Activated CD4-positive, CD25-positive, alpha-beta regulatory T cell treated with anti-CD3 and anti-CD28 coated beads, Interleukin-2, amount 50 U/mL, for 72 hours (primary cell): Measurements from ENCODE around the gene INPP5D.

ENCODE experiments used
- DNase-seq: peaks from one replicate; pipeline ENCODE4 v3.0.0; 2021

Gene INPP5D

DNA sequence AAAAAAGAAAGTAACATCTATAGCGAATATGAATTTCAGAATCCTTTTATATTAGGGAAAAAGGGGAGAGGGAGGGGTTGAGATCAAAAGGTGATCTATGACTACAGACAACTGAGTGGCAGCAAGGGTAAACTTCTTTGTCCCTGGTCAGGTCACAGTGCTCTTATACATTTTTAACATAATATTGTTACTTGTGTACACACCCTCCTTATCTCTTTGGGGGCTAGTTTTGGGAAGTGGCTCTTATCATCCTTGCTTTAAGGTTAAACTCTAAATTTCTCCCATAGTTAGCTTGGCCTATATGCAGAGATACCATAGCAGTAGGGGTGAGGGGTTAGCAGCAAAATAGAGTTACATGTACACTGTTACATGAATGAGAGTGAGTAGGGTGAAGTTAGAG is 159.7 kb downstream of the INPP5D start:
- no peak for DNase-seq

DNA sequence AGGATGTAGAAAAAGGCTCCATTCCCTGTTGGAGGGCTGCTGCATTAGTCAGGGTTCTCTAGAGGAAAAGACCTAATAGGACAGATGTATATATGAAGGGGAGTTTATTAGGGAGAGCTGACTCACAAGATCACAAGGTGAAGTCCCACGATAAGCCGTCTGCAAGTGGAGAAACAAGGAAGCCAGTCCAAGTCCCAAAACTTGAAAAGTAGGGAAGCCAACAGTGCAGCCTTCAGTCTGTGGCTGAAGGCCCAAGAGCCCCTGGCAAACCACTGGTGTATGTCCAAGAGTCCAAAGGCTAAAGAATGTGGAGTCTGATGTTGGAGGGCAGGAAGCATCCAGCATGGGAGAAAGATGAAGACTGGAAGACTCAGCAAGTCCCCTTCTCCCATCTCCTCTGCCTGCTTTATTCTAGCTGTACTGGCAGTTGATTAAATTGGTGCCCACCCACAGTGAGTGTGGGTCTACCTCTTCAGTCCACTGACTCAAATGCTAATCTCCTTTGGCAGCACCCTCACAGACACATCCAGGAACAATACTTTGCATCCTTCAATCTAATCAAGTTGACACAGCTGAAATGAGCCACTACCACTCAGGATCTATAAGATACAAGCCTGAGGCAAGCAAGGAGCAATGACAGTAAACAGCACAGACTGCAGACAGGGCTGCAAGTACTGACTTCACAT is 161.4 kb downstream of the INPP5D start:
- DNase-seq, result no peak

DNA sequence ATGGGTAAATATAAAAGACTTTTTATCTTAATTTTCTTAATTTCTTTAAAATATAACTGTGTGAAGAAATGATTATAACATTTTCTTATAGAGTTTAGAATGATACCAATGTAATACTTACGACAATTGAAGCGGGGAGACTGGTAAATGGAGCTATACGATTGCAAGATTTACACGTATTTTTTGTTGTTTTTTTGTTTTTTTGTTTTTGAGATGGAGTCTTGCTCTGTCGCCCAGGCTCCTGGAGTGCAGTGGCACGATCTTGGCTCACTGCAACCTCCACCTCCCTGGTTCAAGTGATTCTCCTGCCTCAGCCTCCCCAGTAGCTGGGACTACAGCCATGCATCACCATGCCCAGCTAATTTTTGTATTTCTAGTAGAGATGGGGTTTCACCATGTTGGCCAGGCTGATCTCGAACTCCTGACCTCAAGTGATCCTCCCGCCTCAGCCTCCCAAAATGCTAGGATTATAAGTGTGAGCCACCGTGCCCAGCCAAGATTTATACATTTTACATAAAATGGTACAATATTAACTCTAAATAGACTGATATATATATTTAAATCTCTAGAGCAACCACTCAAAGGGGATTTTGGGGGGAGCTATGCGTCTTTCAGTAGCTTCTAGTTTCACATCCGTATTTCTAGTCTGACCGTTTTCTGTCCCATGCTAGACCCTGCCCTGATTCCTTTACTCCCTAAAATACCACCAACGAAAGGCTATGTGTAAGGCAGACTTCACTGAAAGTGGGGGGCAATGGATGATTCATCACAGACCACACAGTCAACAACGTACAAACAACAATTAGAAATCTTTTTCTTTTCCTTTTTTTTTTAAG is 163.1 kb downstream of the INPP5D start:
- no peak for DNase-seq

DNA sequence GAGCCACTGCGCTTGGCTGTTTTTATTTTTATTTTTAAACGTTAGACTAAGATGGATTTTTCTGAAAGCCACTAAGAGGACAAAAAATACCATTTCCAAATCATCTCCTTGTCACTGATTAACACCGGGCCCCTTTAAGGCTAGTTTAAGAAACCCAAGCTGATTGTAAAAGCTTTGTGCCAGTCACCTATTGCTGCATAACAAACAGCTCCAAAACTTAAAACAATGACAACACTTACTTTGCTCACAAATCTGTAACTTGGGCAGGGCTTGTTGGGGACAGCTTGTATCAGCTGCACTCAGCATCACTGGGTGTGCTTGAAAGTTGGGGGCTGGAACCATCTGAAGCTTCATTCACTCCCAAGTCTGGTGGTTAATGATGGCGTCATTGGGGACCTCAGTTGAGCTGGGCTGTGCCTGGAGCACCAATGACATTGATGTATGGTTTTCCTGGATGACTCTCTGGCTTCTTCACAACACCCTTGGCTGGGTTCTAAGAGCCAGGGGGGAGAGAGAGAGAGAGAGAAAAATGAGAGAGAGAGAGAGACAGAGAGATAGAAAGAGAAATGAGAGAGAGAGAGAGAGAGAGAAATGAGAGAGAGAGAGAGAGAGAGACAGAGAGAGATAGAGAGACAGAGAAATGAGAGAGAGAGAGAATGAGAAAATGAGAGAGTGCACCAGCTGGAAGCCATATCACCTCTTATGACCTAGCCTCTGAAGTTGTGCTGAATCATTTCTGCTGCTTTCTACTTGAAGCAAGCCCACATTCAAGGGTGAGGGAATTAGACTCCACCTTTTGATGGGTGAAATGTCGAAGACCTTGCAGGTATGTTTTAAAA is 165.3 kb downstream of the INPP5D start:
- no peak for DNase-seq

DNA sequence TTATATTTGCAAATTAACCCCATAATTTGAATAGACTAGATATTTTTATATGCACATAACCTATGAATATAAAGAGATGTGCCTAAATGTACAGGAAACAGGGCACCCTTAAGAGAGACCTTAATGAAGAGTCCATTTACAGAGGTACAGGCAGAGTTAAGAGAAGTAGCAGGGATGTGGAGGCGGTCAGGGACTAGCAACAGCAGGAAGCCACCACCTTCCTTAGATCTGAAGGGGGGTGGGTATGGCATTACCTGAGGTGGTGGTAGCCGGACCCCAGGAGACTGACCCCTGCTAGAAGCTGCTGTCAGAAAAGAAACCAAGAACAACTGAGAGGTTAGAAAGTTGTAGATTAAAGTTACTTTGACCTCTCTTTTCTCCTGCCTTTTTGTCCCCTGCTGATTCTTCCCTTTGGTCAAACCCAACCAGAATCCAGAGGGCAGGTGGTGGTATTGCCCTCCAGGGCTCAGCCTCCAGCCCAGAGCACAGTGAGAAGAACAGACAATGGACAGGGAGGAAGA is 166.4 kb downstream of the INPP5D start:
- no peak for DNase-seq

DNA sequence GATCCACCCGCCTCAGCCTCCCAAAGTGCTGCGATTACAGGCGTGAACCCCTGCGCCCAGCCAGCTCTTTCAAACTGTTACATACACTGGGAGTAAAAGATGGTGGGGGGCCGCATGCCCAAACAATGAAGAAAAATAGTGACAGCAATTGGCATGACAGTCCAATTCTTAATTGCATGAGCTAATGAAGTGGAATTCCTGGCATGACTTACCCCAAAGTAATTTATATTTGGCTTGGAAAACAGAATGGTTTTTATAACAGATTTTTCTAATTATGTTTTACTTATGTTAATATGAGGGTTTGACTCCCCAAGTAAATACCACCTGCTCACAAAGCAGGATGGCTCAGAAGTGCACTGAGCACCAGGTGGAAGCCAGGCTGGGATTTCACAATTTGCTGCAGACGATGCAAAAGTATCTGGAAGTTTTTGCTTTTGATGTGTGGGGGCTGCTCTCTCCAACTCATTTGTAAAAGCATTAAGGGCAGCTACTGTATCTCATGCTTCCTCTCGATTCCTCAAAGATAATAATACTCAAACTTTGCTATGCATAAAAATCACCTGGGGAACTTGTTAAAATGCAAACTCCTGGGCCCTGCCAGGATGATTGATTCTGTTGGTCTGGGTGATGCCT is 167.3 kb downstream of the INPP5D start:
- DNase-seq, result no peak

DNA sequence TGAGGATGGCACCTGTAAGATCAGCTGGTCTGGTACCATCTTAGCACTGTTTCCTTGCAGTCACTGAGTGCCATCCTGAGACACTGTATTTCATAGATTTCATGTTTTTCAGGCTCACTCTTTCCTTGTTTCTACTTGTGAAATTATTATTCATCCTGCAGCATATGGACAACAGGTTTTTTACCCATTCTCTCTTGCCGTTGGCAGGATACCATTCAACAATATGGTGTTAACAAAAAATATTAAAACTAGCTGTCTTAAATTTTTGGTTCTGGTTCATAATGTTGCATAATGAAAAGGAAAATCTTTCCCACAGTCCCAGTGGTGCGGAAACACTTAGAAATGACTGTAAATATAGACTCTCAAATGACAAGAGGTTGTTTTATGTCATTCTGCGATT is 168.2 kb downstream of the INPP5D start:
- DNase-seq, result no peak

DNA sequence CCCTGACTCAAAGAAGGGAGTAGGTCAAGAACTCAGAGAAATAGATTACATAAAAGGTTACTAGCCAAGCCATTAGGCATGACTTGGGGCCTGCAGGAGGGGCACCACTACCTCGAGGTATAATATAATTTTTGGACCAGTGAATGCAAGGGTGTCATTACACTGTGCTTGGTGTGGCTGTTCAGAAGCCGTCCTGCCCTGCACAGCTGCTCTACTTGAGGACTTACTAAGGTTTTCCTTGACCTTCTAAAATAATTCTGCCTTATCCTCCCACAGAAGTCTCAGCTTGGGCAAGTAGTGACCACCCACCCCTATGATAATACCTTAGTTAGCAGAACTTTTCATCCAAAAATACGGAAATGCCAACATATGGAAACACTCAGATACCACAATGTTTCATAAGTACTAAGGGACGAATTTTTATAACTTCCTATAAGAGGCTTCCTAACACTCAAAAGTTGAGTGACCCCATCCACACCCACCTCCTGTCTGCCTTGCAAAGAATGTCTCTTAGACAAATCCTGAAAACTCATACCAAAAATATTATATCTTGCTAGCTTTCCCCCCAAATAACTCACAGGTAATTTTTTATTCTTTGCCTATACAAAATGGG is 173.6 kb downstream of the INPP5D start:
- DNase-seq, result no peak

DNA sequence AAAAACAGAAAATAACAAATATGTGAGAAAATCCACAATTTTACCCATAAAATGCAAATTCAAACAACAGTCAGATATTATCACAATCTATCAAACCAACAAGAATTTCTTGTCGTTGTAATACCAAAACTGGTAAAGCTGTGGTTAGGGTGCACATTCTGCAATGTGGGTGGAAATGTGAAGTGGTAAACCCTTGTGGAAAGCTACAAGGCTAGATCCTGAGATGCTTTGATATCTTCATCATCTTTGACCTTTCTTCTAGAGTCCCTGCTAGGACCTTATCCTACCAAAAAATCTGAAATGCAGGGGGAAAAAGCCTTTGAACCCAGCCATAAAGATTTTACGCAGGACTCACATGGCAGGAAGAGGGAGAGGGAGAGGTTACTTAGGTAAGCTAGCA is 174.1 kb downstream of the INPP5D start:
- DNase-seq, result no peak

DNA sequence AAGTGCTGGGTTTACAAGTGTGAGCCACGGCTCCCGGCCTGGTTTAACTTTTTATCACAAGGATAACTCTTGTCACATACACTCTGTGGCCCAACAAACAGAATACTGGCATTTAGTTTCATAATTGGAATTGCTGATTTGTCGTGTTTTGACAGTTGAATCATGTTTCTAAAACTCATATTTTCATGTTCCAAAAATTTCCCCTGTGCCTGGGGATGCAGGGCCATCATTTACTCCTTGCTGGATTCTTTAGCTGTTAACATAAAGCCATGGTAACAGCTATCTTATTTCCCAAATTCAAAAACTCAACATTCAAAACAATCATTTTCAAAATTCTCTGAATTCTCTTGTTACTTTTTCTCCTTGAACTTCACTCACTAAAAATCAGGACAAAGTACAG is 174.9 kb downstream of the INPP5D start:
- DNase-seq, result no peak

DNA sequence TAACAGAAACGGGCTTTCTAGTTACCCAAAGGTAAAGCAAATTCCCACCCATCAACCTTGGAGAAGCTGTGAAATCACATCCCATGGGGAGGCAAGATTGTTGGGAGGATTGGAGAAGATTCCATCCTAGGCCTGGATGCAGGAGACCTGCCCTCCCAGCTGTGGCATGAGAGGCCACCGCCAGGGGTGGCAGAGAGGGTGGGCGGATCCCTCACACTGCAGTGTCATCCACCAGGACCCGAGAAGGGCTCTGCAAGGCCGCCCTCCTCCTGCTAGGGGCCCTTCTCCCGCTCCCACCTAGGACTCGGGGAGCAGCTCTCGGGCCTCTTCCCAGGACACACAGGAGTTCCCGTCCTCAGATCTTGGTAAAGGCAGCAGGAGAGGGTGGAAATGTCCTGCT is 175.8 kb downstream of the INPP5D start:
- DNase-seq, result no peak

DNA sequence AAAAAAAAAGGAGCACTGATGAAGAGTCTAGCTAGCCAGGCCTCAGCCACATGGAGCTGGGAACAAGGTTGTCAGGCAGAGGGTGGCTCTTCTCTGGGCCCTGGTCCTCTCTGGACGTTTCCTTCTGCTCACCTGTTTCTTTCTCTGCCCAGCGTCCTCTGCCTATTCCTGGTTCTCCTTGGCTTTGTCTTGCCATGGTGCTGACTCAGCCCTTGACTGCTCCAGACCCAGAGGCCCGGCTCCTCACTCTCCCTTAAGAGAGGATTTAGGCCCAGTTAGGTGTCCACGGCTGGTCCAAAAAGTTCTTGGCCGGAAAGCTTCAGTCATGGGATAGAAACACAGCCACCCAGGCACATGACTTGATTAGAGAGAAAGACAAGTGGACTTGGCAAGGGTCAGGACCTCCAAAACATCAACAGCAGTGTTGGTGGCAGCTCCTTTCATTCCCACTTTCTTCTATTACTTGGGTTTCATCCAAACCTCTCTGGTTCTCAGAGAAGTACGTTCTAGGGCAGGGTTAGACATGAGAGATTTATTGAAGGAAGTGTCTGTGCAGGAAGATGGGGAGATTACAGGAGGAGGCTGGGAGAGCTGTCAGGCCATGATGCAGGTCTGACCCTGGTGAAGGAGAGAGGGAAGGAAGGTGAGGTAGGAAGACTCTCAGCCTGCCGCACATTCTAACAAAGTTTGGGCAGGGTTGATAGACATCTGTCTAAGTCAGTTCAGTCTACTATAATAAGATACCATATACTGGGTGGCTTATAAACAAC is 176.9 kb downstream of the INPP5D start:
- DNase-seq, result no peak

DNA sequence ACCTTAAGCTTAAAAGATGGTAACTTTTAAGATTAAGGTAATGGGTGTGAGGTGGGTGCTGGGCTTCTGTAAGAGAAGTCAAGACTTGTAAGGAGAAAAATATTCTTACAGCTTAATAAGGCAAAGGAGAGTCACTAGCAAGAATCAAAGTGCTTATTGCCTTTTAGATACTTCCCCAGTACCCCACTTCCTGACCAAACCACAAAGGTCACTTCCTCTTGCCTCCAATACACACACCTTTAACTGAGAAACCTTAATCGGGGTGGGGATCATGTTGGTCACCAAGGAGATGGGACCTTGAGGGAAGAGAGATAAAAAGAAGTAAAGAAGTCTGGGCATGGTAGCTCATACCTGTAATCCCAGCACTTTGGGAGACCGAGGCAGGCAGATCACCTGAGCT is 180.8 kb downstream of the INPP5D start:
- DNase-seq, result no peak

DNA sequence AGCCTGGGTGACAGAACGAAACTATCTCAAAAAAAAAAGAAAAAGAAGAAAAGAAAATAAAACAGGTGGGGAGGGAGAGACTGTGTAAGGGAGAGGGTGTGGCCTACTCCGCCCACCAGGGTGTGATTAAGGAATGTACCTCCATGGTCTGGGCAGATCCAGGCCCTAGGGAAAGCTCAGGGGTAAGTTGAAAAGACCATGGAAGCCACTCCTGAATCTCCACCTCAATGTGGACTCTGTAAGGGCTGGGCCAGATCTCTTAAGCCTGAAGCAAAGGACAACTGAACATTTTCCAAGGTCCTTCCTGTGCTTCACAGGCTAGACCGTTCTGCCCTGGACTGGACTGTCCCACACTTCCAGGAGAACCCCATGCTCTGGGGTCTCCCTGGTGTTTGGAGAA is 181.7 kb downstream of the INPP5D start:
- no peak for DNase-seq

DNA sequence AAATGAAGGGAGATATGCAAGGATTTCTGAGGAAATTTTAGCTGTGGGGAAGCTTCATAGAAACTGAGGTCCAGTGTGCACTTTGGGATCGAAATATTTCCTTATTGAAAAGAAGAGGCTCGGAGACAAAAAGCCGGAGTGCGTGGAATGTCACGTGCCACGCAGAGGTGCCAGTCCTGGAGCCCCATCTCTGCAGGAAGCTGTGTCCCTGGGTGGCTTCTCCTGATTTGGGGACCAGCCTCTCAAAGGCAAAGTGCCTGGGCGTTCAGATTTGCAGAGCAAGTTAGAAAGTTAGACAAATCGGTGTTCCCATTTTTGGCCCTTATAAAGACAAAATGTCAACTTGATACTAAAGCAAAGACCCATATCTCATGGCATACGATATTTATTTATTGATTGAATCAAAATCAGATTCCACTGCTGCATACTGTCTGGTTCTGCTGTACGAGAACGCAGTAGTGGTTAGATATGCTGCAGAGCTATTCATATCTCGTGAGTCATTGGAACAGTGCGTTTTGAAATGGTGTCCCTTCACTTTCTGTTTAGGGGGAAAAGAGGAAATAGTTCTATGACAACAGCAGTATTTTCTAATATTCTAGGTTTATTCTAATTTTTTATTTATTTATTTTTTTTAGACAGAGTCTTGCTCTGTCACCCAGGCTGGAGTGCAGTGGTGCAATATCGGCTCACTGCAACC is 182.2 kb downstream of the INPP5D start:
- DNase-seq, result no peak

DNA sequence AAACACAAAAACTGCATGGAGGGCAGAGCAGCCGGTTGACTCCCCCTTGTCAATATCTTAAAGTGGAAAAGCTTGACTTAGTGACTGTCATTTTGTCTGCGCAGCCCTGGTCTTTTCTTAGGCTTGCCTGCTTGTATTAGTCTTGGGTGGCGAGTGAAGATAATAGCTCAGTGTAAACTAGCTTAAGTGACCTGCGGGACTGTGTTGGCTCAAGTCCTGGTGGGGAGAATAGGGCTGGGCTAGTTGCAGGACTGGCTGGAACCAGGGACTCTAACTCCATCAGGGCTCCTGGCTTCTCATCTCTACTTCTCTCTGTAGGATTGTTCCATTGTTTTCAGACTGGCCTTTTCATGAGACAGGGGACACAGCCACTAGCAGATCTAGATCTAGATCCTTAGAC is 183.2 kb downstream of the INPP5D start:
- no peak for DNase-seq

DNA sequence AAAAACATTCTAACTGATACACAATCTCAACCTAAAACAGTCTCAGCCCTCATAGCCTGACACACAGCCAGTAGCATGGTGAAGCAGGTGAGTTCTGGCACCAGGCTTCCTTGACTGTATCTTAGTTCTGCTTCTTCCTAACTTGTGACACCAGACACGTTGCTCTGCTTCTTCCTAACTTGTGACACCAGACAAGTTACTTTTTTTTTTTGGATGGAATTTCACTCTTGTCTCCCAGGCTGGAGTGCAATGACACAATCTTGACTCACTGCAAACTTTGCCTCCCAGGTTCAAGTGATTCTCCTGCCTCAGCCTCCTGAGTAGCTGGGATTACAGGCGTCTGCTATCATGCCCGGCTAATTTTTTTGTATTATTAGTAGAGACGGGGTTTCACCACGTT is 184.7 kb downstream of the INPP5D start:
- DNase-seq, result no peak

DNA sequence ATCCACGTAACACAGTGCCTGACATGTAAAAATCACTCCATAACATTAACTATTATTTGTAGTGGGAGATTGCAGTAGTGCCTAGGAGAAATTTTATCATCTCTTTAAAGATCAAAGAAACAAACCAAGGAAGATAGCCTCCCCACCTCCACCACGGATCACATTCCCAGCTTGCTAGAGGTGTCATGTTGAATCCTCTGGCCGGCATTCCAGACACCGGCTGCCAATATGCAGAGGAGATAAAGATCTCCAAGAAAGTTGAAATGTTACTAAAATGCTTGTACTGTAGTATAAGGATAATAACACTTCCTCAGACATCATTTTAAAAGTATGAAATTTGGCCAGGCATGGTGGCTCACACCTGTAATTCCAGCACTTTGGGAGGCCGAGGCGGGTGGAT is 185.3 kb downstream of the INPP5D start:
- no peak for DNase-seq

DNA sequence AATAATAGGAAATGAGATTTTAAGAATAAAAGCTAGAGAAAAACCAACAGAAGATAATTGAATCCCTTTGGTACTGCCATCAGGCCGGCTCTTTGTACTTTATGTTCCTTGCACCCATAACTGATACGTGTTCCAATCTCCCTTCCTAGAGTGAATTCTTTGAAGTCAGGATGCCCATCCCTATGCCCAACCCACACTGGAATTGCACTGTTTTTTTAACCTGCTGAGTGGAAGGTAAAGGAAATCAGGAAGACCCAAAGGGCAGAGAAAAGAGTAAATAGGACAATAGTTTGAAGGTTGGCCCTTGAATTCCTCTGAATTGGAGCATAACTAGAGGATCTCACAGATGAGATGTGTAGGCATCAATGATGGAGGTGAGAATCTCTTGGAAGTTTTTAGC is 187.0 kb downstream of the INPP5D start:
- DNase-seq, result no peak

DNA sequence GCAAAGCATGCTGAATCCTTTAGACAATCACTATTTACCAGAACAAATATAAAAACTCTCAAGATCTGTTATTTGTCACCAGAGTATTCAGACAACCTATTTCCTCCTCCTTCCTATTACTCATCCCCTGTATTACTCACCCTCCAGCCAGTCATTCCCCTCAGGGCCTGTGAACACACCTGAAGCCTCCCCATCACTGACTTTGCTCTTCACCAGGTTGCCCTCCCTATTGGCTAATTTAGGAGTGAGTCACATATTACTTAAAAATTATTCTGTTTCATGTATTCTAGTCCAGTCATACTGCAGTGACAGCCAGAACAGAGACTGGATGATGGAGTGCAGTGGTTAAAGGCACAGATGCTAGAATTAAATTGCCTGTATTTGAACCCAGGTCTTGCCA is 187.6 kb downstream of the INPP5D start:
- peak; percentile 49 for DNase-seq

DNA sequence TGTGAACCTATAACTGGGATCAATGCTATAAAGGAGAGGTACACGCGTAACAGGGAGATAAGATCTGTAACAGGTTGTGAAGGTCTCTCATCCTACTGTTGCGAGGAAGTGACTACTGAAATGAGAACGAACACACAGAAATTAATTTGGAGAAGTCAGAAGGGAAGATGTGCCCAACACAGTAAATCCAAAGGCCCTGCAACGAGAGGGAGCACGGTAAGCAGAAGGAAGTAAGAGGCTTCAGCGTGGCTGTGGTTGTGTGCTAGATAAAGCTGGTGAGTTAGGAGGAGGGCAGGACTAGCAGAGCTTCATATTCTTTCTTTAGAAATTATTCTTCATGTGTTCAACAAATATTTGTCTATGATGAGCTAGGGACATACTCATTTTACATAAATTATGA is 188.9 kb downstream of the INPP5D start:
- DNase-seq, result no peak
